ENCODE results near the gene PGAP3.
"Not testable (repeated sequence)": the region's sequence is repeated elsewhere in the genome, so short reads cannot be mapped to it uniquely, and the experiment has no call there.

The PGAP3 gene, protein sequence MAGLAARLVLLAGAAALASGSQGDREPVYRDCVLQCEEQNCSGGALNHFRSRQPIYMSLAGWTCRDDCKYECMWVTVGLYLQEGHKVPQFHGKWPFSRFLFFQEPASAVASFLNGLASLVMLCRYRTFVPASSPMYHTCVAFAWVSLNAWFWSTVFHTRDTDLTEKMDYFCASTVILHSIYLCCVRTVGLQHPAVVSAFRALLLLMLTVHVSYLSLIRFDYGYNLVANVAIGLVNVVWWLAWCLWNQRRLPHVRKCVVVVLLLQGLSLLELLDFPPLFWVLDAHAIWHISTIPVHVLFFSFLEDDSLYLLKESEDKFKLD
- 17.1 to 34.3 reads per million in 2 experiments for total RNA-seq

DNA sequence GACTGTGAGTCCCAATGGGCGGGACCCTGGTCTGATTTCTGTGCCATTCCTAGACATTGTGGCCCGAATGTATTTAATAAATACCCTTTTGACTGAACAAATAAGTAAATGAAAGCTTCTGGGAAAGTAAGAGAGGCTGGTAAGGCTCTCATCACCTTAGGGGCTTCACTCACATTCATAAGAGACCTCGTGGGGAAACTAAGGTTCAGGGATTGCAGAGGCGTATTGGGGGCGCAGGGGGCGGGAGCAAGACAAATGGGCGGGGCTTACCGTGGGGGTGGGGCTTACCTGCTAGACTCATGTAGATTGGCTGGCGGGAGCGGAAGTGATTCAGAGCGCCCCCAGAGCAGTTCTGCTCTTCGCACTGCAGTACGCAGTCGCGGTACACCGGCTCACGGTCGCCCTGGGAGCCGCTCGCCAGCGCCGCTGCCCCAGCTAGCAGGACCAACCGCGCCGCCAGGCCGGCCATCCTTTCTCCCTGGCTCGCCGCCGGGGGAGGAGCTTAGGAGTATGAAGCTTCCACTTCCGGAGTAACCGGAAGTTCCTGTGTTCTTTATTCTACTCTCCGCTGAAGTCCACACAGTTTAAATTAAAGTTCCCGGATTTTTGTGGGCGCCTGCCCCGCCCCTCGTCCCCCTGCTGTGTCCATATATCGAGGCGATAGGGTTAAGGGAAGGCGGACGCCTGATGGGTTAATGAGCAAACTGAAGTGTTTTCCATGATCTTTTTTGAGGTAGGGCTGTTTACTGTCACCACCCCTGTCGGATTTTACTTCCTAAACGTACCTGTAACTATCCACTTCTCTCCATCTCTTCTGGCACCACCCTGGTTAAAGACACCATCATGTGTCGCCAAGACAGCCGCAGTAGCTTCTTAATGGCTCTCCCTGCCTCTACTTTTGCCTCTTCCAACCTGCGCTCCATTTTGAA, at the start of gene PGAP3:
Gene PGAP3 (minus strand): TSS at position 512 of the 929 bp plus-strand sequence. CDS start 43 bp downstream, at position 469.
- peak; percentile 64 for DNase-seq (ENCODE audit: low read depth)

DNA sequence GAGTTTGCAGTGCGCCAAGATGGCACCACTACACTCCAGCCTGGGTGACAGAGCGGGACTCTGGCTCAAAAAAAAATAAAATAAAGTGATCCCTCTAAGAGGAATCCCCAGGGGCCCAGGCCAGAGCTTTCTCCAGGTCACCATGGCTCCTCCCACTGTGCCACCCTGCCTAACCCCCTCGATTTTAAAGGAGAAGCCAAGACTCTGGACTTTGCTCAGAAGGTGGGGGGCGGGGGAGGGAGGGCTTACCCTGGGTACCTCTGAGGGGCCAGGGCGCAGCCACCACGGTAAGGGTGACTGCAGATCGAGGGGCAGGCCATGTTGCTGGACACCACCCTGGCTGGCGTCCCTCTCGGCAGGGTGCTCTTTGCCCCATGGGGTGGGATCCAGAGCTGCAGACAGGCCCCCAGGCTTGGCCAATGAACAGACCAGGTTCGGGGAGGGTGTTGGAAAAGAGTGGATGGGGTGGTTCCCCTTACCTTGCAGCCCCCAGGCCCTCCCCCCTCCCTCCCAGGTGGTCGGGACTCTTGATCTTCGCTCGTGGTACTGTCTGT, 49.4 kb upstream of the PGAP3 start:
- no peak for DNase-seq (ENCODE audit: low read depth)

DNA sequence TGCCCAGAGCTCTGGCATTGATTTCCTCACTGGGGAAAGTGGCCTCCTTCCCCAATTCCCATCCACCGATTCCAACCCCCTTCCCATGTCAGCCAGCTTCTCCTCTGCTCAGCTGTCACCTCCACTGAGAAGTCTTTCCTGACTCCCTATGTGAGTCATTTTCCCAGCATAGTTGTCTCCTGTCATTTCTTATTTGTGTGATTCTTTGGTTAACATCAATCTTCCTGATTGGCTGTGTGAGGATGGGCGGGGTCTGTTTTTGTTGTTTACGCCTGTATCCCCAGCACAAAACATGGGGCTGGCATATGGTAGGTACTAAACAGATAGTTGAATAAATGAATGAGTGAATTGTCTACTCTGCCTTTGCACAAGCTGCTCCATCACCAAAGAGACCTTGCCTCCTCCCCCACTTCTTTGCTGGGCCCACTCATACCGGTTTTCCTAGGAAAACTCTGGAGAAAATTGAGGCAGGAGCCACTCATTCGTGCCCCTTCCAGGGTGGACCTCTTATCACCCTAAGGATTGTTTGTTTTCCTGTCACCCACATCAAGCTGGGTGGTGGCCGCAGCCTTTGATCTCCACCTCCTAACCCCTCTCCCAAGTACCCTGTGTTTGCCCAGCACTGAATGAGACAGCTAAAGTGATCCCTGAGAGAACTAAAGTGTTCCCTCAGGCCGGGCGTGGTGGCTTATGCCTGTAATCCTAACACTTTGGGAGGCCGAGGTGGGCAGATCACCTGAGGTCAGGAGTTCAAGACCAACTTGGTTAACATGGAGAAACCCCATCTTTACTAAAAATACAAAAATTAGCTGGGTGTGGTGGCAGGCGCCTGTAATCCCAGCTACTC, 48.7 kb upstream of the PGAP3 start:
- no peak for DNase-seq (ENCODE audit: low read depth)

DNA sequence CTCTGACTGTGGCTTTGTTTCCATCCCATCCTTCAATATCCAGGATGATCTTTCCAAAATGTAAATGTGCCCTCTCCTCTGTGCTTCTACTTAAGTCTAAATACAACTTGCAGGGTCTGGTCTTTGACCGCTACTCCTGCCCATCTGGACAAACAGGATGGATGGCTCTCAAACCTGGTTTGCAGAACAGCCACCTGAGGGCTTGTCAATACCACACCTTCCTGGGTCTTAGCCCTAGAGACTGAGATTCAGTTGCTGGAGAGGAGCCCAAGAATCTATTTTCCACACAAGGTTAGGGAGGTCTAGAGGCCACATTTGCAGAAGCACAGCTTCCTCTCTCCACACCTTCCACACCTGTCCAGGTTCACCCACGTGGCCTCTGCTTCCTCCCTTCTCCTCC, 48.0 kb upstream of the PGAP3 start:
- no peak for DNase-seq (ENCODE audit: low read depth)

DNA sequence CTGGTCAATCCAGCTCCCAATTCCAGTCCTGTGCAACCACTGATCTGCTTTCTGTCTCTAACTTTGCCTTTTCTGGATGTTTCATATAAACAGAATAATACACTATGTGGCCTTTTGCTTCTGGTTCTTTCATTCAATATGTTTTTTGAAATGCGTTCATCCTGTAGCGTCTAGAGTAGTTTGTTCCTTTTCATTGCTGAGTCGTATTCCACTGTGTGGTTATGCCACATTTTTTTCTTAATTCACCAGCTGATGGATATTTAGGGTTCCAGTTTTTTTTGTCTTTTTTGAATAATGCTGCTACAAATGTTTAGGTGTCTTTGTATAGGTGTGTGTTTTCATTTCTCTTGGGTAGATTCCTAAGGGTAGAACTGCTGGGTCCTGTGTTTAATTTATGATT, 44.7 kb upstream of the PGAP3 start:
- DNase-seq (ENCODE audit: low read depth), result no peak

DNA sequence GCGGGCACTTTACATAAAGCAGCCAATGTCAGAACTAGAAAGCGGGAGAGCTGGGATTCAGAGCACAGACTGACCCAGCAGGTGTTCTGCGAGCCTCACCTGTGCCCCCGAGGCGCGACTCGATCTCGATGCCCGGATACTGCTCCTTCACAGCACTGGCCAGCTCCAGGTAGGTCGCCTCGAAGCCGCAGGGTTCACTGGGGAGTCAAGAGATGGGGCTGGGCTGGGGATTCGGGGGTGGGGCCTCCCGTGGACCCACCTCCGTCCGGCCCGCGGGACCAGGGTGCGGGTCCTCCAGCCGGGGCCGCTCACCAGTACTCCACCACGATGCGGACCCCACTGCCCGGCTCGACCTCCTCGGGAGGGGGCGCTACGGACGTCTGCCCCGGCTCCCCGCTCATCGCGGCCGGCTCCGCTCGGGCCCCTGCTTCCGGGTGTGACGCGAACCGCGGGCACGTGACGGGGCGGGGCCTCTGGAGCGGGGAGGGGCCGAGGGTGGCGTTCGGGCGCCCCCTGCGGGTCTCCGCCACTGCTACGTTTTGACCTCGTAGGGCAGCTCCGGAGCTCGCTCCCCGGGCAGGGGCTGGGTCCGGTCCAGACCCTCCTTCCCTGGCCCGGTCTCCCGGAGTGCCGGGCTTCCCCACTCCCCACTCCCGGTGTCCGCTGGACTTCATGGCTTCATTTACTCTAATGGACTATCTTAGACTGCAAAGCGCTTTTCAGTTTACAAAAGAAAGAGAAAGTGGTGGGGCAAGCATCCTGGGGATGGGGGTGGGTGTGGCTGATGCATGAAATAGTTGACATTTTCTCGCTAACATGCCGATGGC, 42.5 kb upstream of the PGAP3 start, which contains the start of gene MIEN1:
Gene MIEN1 (minus strand): TSS at position 438 of the 827 bp plus-strand sequence. CDS start 37 bp downstream, at position 401.
- DNase-seq (ENCODE audit: low read depth), result peak; percentile 88

DNA sequence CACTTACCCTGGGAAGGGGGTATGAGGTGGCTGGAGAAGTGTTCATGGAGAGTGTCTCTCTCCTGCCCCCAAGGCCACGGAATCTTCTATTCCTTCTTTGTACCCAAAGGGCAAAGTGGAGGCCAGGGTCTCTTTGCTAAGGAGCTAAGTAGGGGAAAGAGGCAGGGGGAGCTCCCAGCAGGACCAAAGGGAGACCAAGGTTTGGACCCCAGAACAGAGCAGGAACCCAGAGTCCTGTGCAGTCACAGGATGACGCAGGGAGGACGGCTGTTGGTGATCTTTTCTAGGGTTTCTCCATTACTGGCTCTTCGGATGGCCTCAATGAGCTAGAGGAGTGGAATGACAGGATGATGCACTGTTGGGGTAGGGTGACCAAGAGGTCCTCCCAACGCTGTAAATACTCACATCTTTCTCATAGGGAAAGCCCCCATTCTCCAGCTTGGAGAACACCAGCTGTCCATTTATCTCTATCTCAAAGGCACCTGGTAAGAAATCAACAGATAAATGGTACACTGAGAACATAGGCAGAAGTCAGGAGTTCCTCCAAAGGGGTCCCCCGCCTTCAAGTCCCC, 41.5 kb upstream of the PGAP3 start:
- no peak for DNase-seq (ENCODE audit: low read depth)

DNA sequence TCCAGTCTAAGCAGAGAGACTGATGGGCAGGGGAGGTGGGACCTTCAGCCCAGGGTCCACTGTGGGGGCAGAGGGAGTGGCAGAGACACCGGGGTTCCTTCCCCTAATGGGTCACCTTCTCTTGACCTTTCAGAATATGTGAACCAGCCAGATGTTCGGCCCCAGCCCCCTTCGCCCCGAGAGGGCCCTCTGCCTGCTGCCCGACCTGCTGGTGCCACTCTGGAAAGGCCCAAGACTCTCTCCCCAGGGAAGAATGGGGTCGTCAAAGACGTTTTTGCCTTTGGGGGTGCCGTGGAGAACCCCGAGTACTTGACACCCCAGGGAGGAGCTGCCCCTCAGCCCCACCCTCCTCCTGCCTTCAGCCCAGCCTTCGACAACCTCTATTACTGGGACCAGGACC, 39.7 kb upstream of the PGAP3 start:
- DNase-seq (ENCODE audit: low read depth), result no peak

DNA sequence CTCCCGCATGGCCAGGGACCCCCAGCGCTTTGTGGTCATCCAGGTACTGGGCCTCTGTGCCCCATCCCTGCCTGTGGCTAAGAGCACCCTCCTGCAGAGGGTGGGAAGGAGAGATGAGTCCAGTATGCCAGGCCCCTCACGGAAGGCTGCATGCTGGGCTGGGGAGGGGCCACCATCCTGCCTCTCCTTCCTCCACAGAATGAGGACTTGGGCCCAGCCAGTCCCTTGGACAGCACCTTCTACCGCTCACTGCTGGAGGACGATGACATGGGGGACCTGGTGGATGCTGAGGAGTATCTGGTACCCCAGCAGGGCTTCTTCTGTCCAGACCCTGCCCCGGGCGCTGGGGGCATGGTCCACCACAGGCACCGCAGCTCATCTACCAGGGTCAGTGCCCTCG, 38.8 kb upstream of the PGAP3 start:
- no peak for DNase-seq (ENCODE audit: low read depth)

DNA sequence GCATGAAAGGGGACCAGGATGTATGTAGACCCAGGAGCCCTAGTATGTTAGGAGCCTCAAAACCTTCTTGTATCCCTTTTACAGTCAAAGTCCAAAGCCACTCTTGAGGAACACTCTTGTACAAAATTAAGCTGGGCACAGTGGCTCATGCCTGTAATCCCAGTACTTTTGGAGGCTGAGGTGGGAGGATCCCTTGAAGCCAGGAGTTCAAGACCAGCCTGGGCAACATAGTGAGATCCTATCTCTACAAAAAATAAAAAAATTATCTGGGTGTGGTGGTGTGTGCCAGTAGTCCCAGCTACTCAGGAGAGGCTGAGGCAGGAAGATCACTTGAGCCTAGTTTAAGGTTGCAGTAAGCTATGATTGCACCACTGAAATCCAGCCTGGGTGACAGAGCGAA, 38.1 kb upstream of the PGAP3 start:
- not testable (repeated sequence) for DNase-seq (ENCODE audit: low read depth)

DNA sequence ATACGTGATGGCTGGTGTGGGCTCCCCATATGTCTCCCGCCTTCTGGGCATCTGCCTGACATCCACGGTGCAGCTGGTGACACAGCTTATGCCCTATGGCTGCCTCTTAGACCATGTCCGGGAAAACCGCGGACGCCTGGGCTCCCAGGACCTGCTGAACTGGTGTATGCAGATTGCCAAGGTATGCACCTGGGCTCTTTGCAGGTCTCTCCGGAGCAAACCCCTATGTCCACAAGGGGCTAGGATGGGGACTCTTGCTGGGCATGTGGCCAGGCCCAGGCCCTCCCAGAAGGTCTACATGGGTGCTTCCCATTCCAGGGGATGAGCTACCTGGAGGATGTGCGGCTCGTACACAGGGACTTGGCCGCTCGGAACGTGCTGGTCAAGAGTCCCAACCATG, 36.9 kb upstream of the PGAP3 start:
- DNase-seq (ENCODE audit: low read depth), result no peak

DNA sequence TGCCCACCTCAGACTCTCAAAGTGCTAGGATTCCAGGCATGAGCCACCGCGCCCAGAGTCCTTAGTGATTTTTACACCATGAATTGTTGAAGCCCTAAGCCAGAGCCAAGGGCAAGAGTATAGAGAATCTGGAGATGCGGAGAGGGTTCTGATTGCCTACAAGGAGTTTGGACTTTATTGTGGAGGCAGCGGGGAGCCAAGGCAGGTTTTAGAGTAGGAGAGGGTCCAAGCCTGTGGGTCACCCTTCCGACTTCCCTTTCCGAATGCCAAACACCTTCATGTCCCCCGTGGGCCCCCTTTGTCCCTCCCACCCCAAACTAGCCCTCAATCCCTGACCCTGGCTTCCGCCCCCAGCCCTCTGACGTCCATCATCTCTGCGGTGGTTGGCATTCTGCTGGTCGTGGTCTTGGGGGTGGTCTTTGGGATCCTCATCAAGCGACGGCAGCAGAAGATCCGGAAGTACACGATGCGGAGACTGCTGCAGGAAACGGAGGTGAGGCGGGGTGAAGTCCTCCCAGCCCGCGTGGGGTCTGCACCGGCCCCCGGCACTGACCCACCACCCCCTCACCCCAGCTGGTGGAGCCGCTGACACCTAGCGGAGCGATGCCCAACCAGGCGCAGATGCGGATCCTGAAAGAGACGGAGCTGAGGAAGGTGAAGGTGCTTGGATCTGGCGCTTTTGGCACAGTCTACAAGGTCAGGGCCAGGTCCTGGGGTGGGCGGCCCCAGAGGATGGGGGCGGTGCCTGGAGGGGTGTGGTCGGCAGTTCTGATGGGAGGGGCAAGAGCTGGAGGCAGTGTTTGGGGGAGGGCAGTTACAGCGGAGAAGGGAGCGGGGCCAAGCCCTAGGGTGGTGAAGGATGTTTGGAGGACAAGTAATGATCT, 35.4 kb upstream of the PGAP3 start:
- no peak for DNase-seq (ENCODE audit: low read depth)

DNA sequence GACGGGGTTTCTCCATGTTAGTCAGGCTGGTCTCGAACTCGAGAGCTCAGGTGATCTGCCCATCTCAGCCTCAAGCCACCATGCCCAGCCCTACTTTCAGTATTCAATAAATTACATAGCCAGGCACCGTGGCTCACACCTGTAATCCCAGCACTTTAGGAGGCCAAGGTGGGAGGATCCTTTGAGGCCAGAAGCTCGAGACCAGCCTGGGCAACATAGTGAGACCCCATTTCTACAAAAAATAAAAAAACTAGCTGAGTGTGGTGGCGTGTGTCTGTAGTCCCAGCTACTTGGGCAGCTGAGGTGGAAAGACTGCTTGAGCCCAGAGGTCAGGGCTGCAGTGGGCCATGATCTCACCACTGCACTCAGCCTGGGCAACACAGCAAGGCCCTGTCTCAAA, 34.2 kb upstream of the PGAP3 start:
- DNase-seq (ENCODE audit: low read depth), result no peak

DNA sequence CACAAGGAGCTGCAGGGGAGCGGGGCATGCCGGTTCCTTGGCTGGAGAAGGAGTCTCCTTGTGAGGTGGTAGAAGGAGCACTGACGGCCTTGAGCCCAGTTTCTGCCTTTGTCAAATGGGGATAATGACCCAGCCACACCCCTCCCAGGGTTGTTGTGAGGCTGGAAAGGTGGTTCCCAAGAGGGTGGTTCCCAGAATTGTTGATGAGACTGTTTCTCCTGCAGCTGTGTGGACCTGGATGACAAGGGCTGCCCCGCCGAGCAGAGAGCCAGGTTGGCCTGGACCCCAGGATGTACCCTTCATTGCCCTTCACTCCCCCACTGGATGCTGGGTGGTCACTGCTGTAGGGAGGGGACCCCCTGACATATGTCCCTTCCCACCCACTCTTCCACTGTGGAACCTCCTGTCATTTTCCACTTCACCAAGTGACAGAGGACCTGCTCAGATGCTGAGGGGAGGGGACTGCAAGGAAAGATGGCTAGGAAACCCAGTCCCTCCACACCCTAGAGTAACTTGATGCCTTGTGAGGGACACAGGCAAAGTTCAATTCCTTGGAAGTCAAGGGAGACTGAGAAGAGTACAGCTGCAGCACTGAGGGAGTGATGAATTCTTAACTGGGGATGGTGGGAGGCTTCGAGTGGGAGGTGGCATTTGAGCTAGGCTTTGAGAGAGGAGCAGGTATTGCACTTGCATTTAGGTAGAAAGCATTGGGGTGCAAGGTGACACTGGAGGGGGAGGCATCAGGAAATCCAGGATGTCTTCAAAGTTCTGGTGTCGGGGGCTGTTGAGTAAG, 31.9 kb upstream of the PGAP3 start:
- no peak for DNase-seq (ENCODE audit: low read depth)

DNA sequence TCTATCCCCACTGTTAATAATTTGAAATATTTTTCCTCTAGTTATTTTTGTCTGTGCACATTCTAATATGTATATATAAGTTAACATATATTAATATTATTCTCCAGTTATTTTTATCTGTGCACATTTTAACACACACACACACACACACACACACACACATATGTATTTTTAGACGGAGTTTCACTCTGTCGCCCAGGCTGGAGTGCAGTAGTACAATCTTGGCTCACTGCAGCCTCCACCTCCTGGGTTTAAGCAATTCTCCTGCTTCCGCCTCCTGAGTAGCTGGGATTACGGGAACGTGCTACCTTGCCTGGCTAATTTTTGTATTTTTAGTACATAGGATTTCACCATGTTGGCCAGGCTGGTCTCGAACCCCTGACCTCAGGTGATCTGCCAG, 29.8 kb upstream of the PGAP3 start:
- DNase-seq (ENCODE audit: low read depth), result no peak

DNA sequence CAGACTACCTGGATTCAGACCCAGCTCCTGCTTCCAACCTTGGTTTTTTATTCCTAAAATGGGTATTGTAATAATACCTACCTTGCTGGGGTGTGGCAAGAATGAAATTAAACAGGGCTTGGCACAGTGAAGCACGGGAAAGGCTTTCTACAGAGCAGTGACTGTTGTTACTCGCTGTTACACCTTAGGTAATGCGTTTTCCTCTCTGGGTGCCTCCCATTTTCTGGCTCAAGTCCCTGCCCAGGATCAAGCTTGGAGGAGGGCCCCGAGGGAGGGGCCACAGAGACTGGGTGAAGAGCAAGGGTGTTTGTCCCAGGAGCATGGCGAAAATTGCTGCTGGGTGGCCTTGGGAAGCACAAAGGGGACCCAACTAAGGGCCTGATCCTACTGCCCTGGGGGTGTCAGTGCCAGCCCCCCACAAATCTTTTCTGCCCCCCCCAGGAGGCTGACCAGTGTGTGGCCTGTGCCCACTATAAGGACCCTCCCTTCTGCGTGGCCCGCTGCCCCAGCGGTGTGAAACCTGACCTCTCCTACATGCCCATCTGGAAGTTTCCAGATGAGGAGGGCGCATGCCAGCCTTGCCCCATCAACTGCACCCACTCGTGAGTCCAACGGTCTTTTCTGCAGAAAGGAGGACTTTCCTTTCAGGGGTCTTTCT, 29.2 kb upstream of the PGAP3 start:
- no peak for DNase-seq (ENCODE audit: low read depth)

DNA sequence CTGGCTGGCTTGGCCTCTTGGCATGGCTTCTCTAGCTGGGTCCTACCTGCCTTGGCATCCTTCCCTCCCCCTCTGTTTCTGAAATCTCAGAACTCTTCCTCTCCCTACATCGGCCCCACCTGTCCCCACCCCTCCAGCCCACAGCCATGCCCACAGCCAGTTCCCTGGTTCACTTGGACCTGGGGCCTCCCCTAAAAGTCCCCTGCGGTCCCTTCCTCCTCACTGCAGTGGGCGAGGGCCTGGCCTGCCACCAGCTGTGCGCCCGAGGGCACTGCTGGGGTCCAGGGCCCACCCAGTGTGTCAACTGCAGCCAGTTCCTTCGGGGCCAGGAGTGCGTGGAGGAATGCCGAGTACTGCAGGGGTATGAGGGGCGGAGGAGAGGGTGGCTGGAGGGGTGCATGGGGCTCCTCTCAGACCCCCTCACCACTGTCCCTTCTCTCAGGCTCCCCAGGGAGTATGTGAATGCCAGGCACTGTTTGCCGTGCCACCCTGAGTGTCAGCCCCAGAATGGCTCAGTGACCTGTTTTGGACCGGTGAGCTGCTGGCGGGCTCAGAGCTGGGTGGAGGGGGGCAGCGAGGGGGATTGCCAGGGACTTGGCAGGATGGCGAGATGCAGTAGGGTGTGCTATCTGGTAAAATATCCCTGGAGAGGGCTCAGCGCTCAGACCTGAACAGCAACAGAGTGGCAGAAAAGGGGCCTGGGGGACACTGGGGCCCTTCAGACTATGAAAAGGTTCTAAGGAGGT, 28.4 kb upstream of the PGAP3 start:
- no peak for DNase-seq (ENCODE audit: low read depth)
